Fibroblast of lung (primary cell): ENCODE measurements around the gene SMIM24.

Source experiments
- CTCF ChIP-seq, 2 donors: IDR thresholded peaks in 1 of 2; conservative IDR thresholded peaks in 1 of 2; 1 replicate in 1 of 2; 2 replicates in 1 of 2; pipeline ENCODE4 v1.5.1; 2011 to 2012; ENCODE audit warnings: low read length in 2 of 2, control low read depth in 1 of 2, inconsistent platforms in 1 of 2, low read depth in 1 of 2, mild to moderate bottlenecking in 1 of 2
- EZH2 ChIP-seq: IDR thresholded peaks from 2 replicates; pipeline ENCODE4 v1.5.1; 2012; ENCODE audit warnings: low read length, control low read depth, mild to moderate bottlenecking; ENCODE audit errors: missing control alignments

- TF ChIP-seq EZH2 (no peak), CTCF (conservative IDR thresholded peaks at IDR 0.05 in 1 of 2, IDR thresholded peaks at IDR 0.05 in 1 of 2; ENCODE audit: low read depth in 1 of 2, low read length in 2 of 2) (no peak)
These were observed 47.0 kb upstream of the SMIM24 start for GRCh38 chr19:3527238-3527910.
